HG03196 (cell line): ENCODE data around the gene CANX.

Source experiments
- ATAC-seq: cut with Tn5 transposase; IDR thresholded peaks from one replicate; pipeline ENCODE4 v1.9.1; 2021; ENCODE audit not compliant: unreplicated experiment

CANX gene

GRCh38 chr5:179749857-179750508 lies 51.2 kb downstream of the CANX start:
- no peak for ATAC-seq

DNA sequence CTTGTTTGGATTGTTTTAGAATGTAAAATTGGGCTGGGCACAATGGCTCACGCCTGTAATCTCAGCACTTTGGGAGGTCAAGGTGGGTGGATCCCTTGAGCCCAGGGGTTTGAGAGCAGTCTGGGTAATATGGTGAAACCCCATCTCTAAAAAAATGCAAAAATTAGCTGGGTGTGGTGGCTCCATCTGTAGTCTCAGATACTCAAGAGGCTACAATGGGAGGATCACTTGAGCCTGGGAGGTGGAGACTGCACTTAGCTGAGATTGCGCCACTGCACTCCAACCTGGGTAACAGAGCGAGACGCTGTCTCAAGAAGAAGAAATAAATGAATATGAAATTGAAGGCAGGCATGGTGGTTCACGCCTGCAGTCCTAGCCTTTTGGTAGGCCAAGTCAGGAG lies 55.2 kb downstream of the CANX start:
- ATAC-seq, result no peak

DNA sequence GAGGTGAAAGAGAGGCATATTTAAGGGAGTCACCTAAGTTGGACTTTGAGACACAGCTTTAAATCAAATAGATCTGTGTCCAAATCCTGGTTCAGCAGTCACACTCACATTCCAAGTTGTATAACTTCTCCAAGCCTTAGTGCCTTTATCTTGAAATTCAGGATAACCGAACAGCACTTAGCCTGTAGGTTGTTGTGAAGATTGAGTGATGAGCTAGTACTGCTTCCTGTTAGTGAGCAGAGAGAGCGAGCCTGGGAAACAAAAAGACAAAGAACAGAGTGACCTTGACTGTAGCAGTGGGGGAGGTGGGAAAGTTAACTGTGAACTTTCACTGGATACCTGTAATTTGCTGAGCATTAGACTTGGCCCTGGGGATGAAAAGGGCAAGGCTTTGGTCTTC lies 56.3 kb downstream of the CANX start:
- ATAC-seq, result no peak

DNA sequence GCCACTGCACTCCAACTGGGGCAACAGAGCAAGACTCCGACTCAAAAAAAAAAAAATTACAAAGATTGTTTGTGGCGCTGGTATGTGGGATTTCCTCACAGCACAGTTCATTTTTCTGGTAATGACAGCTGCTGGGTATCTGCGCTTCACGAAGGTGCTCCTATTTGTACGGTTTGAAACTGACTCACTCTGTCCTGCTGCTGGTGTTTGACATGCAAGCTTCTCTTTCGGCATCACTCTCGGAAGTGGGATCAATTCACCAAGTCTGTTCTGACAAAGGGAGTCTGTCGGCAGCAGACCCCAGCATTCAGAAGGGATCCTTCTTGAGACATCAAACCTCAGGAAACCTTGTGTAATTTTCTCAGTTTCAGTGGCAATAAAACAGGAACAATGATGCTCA lies 60.2 kb downstream of the CANX start:
- ATAC-seq, result no peak

GRCh38 chr5:179759581-179760551 lies 61.1 kb downstream of the CANX start:
- no peak for ATAC-seq

DNA sequence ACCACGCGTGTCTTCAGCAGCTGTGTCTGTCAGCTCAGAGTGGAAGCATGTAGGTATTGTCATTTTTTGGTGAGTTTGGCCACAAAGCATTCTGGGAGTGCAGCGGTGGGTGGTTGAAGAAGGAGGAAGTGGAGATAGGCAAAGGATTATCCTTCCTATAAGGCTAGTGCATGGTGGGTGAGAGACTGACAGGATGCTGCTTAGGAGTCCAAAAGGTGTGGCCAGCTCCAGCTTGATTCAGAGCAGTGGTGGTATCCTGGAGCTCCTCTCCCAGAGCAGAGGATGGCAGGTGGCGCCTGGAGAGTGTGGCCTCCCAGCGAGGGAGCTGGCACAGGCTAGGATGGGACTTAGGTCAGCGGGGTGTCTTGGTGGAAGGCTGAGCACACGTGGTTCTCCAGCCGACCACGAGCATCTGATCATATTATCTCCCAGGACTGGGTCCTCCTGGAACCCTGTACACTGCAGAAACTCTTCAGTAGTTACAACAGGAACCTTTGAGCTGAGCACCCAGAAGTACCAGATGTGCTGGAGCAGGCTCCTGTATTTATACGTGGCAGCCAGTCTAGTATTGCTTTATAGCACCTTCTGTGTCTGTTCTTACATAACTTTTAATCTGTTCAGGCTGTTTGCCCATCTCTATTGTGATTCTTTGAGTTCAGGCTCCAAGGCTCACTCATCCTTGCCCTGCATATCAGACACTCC lies 63.5 kb downstream of the CANX start:
- ATAC-seq, result no peak

DNA sequence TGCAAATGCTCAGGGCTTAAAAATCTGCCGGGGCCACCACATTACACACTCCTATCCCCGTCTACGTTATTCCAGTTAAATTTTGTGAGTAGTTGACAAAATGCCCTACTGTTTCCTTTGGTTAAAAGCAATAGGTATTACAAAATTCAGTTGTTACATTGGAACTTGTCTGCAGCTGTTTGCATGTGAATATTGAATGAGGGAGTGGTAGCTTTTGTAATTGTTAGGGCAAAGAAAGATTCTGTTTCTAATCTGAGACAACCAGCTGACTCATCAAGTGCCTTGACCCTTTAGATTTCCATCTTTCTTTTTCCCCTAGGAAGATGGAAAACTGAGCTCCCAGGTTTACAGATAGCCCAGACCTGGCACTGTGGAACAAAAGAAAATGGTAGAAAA lies 64.0 kb downstream of the CANX start:
- no peak for ATAC-seq

DNA sequence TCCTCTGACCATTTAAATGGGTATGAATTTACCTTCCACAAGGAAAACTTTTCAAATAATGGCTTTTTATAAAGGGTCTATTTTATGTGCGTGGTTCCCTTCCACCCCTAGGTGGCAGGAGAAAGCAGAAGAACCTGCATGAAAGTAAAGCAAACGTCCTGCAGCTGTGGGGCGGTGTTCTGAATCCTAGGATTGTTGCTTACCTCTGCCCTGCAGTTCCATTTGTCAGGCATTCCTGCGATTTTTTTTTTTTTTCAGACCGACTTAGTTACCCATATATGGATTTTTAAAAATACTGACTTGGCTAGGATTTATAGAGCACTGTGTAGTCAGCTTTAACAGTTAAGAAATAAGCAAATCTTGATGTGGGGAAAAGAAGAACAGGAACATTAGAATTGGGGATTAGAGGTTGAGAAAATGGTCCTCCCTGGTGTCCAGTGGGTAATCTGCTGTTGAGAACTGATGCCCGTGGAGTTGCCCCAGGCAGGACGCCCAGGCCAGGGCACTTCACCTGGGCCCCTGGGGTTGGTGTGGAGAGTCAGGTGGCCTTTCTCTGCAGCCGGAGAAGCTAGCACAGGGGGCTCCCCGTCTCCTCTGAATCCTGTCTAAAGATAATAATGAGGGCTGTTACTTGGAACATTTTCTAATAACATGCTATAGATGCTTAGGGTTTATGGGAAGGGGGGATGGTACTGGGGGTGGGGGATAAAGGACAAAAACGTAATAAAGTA lies 64.6 kb downstream of the CANX start:
- no peak for ATAC-seq

DNA sequence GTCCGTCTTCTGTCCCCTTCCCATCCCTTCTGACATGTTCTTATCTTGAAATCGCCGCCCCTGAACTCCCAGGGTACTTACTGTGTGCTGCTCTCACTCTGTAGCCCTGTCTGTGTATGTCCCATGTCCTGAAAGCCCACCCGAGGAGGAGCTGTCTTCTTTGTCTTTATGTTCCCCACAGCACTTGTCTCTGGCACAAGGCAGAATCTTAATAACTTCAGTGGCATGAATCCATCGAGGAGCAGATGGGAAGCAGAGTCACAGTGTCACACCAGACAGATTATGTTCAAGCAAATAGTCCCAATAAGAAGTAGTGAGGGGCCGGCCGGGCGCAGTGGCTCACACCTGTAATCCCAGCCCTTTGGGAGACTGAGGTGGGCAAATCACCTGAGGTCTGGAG lies 65.3 kb downstream of the CANX start:
- no peak for ATAC-seq

- ATAC-seq, result no peak
These were observed 66.6 kb downstream of the CANX start for GRCh38 chr5:179765400-179765799.

GRCh38 chr5:179766021-179766725 lies 67.4 kb downstream of the CANX start:
- ATAC-seq, result no peak

DNA sequence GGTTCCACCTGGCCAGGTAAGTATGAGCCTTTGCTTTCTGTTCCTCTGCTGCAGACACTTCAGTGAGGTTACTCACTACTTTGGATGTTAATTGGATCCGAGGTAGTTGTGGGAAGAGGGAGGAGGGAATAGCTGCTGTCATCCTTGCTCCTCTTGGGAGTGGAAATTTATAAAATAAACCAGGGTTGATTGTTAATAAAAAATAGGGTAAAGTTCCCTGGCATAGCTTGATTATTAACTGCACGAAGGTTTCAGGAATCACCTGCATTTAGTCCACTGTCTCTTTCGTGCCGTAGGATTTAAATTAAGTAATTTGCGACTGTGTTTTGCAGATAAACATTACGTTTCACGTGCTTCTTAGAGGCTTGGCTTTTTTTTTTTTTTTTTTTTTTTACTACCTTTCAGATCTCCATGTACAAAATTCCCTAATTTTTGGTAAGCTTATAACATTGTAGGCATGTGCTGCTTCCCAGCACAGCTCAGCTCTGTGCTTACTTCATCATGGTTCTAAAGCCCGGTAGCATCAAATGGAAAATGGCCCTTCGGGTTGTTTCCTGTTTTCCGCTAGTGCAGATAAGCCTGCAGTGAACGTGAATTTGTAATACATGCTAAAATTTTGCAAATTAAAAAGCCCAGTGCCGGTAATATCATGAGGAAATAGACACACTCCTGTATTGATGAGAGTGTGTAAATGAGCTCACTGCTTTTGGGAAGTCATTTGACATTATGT lies 68.1 kb downstream of the CANX start:
- ATAC-seq, result no peak

GRCh38 chr5:179767496-179768100 lies 68.8 kb downstream of the CANX start:
- no peak for ATAC-seq

DNA sequence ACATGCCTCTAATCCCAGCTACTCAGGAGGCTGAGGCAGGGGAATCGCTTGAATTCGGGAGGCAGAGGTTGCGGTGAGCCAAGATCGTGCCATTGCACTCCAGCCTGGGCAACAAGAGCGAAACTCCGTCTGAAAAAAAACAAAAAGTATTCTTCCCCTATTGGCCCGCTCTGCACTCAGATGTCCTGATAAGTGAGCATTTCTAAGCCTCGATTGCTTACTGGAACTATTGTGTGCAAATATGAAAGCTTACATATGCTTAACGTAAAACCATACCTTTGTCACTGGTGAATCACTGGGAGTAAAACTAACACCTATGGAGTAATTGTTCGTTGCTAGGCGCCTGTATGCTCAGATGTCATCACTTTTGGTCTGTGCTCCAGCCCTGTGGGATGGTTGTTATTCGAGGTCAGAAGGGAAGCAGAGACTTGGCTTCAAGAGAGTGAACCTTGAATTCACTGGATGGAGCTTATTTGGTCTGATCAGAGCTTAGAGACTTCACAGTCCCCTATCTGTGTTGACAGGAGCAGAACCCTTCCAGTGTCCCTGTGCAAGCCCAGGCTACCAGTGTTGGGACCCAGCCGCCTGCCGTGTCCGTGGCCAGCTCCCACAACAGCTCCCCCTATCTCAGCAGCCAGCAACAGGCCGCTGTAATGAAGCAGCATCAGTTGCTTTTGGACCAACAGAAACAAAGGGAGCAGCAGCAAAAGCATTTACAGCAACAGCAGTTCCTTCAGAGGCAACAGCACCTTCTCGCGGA lies 69.7 kb downstream of the CANX start:
- ATAC-seq, result no peak

GRCh38 chr5:179769271-179769670 lies 70.5 kb downstream of the CANX start:
- no peak for ATAC-seq

DNA sequence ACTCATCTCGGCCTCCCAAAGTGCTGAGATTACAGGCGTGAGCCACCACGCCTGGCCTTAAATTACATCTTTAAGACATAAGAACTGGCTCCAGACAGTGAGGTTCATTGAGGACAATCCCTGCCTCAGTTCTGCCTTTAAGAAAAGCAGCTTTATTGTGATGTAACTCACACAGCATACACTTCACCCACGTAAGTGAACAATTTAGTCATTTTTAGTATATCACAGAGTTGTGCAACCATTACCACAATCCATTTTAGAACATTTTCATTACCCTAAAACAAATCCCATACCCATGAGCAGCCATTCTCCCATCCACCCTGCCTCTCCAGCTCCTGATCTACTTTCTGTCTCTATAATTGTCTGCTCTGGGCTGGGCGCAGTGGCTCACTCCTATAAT lies 71.0 kb downstream of the CANX start:
- no peak for ATAC-seq

DNA sequence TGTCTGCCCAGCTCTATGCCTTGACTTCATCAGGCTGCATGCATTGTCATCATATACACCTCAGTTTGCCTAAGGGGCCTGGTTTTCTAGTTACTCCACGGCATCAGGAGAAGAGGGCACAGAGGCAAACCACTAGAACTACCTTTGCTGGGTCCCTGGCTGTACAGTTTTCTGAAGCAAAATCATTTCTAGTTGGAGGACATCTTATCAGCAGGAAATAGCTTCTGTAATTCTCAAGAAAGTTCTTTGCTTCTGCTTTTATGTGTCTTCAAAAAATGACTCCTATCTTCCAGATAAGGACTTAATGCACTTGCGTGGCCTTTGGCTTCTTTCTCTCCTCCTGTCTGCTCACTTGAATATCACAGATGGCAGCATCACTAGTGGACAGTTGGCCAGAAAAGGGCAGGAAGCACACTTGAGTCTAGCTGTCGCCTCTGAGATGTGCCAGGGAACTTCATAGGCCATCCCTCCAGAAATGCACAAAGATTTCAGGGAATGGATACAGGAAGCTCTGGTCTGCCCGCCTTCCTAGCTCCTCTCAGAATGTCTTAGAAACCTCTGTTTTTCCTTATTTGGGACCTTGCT lies 72.6 kb downstream of the CANX start:
- no peak for ATAC-seq

GRCh38 chr5:179772351-179772750 lies 73.6 kb downstream of the CANX start:
- no peak for ATAC-seq
